WI38 (cell line): ENCODE measurements around the gene ZFYVE26.

Experiments
- H3K4me3 ChIP-seq: 2 replicates; pipeline ENCODE4 v1.5.1; 2011; ENCODE audit warnings: low read depth, mild to moderate bottlenecking, control low read depth, low read length
- CTCF ChIP-seq: IDR thresholded peaks from 2 replicates; pipeline ENCODE4 v1.5.1; 2012; ENCODE audit warnings: low read depth, mild to moderate bottlenecking, control low read depth, low read length

The ZFYVE26 gene

GRCh38 chr14:67749341-67750084 lies 66.9 kb downstream of the ZFYVE26 start:
- no peak overlapping the region for H3K4me3 ChIP-seq
- TF ChIP-seq CTCF: no peak

GRCh38 chr14:67748312-67748711 lies 68.1 kb downstream of the ZFYVE26 start:
- TF ChIP-seq CTCF: no peak
- H3K4me3 ChIP-seq: no peak overlapping the region

- TF ChIP-seq CTCF: no peak
- no peak overlapping the region for H3K4me3 ChIP-seq
These were observed 69.5 kb downstream of the ZFYVE26 start for GRCh38 chr14:67746927-67747326.

GRCh38 chr14:67744046-67744445 lies 72.3 kb downstream of the ZFYVE26 start:
- no peak overlapping the region for H3K4me3 ChIP-seq
- TF ChIP-seq CTCF: no peak

GRCh38 chr14:67738740-67739504 lies 77.5 kb downstream of the ZFYVE26 start:
- no peak overlapping the region for H3K4me3 ChIP-seq
- no peak for TF ChIP-seq CTCF

- TF ChIP-seq CTCF: no peak
- H3K4me3 ChIP-seq: no peak overlapping the region
These were observed 79.6 kb downstream of the ZFYVE26 start for GRCh38 chr14:67736771-67737170.
